ENCODE measurements around the gene KRT36.

KRT36 gene

DNA sequence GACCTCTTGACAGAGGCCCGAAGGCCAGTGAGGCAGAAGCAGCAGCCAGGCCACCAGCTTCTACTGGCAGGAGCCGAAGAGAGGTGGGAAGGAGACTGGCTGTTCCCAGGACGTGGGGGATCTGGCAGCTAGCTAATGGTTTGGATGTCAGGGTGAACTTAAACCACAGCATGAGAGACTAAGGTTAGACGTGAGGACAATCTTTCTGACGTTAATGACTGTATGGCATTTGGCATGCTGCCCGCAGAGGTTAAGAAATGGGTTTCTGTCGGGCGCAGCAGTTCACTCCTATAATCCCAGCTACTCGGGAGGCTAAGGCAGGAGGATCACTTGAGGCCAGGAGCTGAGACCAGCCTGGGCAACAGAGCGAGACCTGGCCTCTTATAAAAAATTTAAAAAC, 22.0 kb upstream of the KRT36 start:
- TF ChIP-seq, protein P1, sequence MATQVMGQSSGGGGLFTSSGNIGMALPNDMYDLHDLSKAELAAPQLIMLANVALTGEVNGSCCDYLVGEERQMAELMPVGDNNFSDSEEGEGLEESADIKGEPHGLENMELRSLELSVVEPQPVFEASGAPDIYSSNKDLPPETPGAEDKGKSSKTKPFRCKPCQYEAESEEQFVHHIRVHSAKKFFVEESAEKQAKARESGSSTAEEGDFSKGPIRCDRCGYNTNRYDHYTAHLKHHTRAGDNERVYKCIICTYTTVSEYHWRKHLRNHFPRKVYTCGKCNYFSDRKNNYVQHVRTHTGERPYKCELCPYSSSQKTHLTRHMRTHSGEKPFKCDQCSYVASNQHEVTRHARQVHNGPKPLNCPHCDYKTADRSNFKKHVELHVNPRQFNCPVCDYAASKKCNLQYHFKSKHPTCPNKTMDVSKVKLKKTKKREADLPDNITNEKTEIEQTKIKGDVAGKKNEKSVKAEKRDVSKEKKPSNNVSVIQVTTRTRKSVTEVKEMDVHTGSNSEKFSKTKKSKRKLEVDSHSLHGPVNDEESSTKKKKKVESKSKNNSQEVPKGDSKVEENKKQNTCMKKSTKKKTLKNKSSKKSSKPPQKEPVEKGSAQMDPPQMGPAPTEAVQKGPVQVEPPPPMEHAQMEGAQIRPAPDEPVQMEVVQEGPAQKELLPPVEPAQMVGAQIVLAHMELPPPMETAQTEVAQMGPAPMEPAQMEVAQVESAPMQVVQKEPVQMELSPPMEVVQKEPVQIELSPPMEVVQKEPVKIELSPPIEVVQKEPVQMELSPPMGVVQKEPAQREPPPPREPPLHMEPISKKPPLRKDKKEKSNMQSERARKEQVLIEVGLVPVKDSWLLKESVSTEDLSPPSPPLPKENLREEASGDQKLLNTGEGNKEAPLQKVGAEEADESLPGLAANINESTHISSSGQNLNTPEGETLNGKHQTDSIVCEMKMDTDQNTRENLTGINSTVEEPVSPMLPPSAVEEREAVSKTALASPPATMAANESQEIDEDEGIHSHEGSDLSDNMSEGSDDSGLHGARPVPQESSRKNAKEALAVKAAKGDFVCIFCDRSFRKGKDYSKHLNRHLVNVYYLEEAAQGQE (IDR thresholded peaks at IDR 0.05; ENCODE audit: insufficient read depth in 1 of 2, low read depth in 2 of 2, low read length in 2 of 2): no peak
- TF ChIP-seq FOXP2 (optimal IDR thresholded peaks at IDR 0.05; ENCODE audit: borderline replicate concordance, extremely low read depth, extremely low read length, insufficient read depth) (no peak), SIN3A (IDR thresholded peaks at IDR 0.05; ENCODE audit: borderline replicate concordance, insufficient read depth, low read length) (no peak), POLR2AphosphoS5 (IDR thresholded peaks at IDR 0.05; ENCODE audit: low read depth, low read length) (no peak), TAF1 (IDR thresholded peaks at IDR 0.05; ENCODE audit: borderline replicate concordance, insufficient read depth, low read length) (no peak)

GRCh38 chr17:41511116-41511515, 21.4 kb upstream of the KRT36 start:
- TF ChIP-seq FOXP2 (optimal IDR thresholded peaks at IDR 0.05; ENCODE audit: borderline replicate concordance, extremely low read depth, extremely low read length, insufficient read depth) (no peak), SIN3A (IDR thresholded peaks at IDR 0.05; ENCODE audit: borderline replicate concordance, insufficient read depth, low read length) (no peak), POLR2AphosphoS5 (IDR thresholded peaks at IDR 0.05; ENCODE audit: low read depth, low read length) (no peak), TAF1 (IDR thresholded peaks at IDR 0.05; ENCODE audit: borderline replicate concordance, insufficient read depth, low read length) (no peak)
- TF ChIP-seq, protein P1 (IDR thresholded peaks at IDR 0.05; ENCODE audit: insufficient read depth in 1 of 2, low read depth in 2 of 2, low read length in 2 of 2): no peak

DNA sequence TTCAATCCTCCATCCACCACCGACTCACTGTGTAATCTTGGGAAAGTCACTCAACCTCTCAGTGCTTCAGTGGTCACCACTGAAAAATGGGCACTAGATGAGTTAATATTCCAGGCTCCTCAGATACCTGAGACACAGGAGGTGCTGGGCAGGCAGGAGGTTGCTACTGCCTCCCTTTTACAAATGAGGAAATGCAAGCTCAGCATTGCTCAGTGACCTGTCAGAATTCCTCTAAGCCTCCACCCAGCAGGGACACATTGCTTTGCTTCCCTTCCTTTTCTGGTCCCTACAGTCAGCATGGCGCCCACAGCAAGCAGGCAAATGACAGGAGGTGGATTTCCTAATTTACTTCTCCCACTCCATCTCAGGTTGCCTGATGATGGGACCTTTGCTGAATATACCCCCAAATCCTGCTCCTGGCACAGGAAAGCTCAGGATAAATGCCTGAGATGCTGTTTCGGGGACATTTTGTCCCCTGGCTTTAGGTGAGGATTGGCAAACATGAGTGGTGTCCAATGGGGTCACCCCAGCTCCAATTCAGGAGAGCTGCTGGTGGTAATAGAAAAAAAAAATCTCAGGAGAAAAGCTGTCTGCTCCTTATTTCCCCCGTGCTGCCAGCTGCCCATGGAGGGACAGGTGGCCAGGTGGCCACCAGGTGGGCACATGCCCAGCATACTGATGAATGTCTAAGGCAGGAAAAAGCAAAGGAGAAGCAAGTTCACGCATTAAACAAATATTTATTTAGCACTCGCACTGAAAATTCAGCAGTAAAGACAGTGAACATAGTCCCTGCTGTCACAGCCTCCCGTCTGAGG, 20.7 kb upstream of the KRT36 start:
- no peak for TF ChIP-seq SIN3A (IDR thresholded peaks at IDR 0.05; ENCODE audit: borderline replicate concordance, insufficient read depth, low read length)
- TF ChIP-seq POLR2AphosphoS5 (IDR thresholded peaks at IDR 0.05; ENCODE audit: low read depth, low read length): no peak
- TF ChIP-seq, protein P1 (IDR thresholded peaks at IDR 0.05; ENCODE audit: insufficient read depth in 1 of 2, low read depth in 2 of 2, low read length in 2 of 2): no peak
- TF ChIP-seq TAF1 (IDR thresholded peaks at IDR 0.05; ENCODE audit: borderline replicate concordance, insufficient read depth, low read length): no peak
- no peak for TF ChIP-seq FOXP2 (optimal IDR thresholded peaks at IDR 0.05; ENCODE audit: borderline replicate concordance, extremely low read depth, extremely low read length, insufficient read depth)

DNA sequence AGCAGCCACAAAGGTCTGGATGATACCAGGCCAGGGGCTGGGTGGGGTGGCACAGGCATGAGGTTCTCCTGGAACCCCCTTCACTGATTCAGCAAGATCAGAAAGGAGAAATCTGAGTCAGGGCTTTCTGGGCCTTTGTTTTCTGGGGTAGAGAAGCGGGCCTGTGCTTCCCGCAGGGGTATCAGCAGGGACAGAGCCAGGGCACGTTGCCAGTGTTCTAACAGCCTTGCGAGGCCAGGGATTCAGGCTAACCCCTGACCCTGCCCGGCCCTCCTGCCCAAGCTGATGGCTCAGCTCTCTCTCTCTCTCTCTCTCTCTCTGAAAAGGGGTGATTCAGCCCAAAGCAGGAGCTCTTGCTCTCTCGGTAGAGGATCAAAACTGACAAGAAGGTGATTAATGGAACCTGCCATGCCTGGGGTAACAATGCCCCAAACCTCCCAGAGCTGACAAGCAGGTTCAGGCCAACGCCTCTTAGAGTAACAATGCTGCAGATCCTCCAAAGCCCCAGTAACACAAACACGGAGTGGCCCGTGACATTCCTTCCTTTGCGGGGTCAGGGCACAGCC, 17.7 kb upstream of the KRT36 start:
- TF ChIP-seq FOXP2 (optimal IDR thresholded peaks at IDR 0.05; ENCODE audit: borderline replicate concordance, extremely low read depth, extremely low read length, insufficient read depth) (no peak), SIN3A (IDR thresholded peaks at IDR 0.05; ENCODE audit: borderline replicate concordance, insufficient read depth, low read length) (no peak), POLR2AphosphoS5 (IDR thresholded peaks at IDR 0.05; ENCODE audit: low read depth, low read length) (no peak), TAF1 (IDR thresholded peaks at IDR 0.05; ENCODE audit: borderline replicate concordance, insufficient read depth, low read length) (no peak)
- TF ChIP-seq, protein P1 (IDR thresholded peaks at IDR 0.05; ENCODE audit: insufficient read depth in 1 of 2, low read depth in 2 of 2, low read length in 2 of 2): no peak

All from PFSK-1 (cell line).